Astrocyte of the cerebellum (primary cell): ENCODE results near the gene APRT.

ENCODE experiments used
- DNase-seq: peaks from one replicate; pipeline ENCODE4 v3.0.0-alpha.2; 2011; ENCODE audit warnings: low read depth
- H3K4me3 ChIP-seq: 2 replicates; pipeline ENCODE4 v1.5.1; 2011; ENCODE audit warnings: mild to moderate bottlenecking, low read depth, low read length, moderate library complexity
- CTCF ChIP-seq: IDR thresholded peaks from 2 replicates; pipeline ENCODE4 v1.5.1; 2012; ENCODE audit warnings: low read length, low read depth, moderate library complexity, mild to moderate bottlenecking; ENCODE audit errors: missing control alignments
- in situ Hi-C: cut with HindIII; loops from 2 replicates; pipeline ENCODE4 v1.10.0; 2017; ENCODE audit warnings: low sequenced_read_pairs

The APRT gene

DNA sequence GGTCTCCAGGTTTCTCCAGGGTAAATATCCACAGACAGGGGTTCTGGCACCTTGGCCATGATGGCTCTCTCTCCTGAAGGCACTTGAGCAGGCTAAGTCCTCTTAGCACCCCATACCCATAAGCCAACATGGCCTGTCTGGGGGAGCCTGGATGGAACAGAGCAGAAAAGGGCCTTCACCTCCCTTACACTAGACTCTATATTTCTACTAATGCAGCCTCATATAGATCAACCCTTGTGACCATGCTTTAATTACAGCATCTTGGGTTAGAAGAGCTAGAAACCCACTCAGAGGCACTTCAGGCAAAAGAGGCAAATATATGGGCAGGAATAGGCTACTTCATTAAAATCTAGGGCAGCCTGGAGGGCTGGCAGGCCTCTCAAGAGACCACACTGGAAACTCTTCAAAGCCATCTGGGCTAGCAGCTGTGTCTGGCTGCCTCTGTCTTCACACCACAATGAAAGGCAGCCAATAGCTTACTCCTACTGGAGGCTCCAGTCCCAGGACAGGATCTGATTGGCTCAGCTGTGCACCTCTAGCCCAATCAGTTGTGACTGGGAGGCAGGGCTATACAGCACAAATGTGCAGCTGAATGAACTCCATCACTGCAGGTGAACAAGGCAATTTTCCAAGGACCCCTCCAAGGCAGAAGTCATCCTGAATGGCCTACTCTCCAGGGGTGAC, 12.8 kb downstream of the APRT start:
- no peak for DNase-seq
- no peak for TF ChIP-seq CTCF
- H3K4me3 ChIP-seq: no peak overlapping the region
- in situ Hi-C loops: no loop called here

DNA sequence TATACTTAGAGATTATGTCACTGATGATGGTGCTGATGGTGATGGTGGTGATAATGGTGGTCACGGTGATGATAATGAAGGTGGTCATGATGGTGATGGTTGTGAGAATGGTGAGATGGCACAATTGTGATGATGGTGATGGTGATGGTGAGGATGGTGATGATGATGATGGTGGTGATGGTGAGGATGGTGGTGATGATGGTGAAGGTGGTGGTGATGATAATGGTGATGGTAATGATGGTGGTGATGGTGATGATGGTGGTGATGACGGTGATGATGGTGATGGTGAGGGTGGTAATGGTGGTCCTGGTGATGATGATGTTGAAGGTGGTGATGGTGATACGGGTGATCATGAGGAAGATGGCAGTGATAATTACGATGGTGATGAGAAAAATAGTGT, 13.7 kb downstream of the APRT start:
- no peak for TF ChIP-seq CTCF
- in situ Hi-C loops: no loop called here
- no peak overlapping the region for H3K4me3 ChIP-seq
- DNase-seq: no peak

DNA sequence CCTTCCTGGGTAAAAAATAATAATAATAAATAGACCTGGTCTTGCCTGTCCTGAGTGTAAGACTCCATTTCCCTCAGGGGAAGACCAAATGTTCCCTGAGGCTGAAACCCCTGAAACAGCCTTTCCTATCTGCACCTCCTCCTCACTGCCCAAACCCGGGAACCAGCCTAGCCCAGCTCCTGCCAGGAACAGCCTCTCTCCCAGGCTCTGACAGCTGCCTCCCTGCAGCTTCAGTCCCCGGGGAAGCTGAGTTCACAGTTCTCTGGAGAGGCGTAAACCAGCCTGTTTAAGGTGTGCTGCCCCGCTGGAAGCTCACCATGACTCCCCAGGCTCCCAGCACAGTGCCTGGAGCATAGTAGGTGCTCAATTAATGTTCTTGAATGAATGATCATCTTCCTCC, 15.4 kb downstream of the APRT start:
- in situ Hi-C loops: no loop called here
- no peak for DNase-seq
- TF ChIP-seq CTCF: no peak

DNA sequence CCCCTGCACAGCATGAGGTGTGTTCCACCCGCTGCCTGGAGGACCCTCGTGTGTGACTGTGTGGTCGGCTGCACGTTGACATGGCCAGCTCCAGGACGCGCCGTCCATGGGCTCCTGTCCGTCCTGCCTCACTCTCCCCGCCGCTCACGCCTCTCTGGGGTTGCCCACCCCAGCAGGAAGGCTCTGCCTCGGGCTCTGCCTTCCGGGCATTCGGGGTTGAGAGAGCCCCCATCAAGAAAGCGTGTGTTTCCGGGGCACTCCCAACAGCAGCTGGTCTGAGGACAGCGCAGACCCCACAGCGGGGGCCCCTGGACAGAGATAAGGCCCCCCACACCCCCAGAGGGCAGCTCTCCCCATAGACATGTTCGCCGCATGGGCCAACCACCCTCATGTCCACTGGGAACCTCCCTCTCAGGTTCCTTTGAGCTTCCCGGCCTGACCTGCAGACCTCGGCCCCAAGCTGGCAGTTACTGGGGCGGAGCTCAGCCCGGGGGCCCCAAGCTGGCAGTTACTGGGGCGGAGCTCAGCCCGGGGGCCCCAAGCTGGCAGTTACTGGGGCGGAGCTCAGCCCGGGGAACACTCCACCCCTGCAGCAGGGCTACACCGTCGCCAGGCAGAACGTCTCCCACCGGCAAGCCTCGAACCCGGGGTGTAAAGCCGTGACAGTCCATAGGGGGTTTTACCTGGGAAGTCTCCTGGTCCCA, 18.3 kb downstream of the APRT start:
- H3K4me3 ChIP-seq: no peak overlapping the region
- in situ Hi-C loops: no loop called here
- no peak for TF ChIP-seq CTCF
- no peak for DNase-seq

More for the DNA sequence above, 15.4 kb downstream of the APRT start:
- H3K4me3 ChIP-seq: no peak overlapping the region

GRCh38 chr16:88792668-88793250, 19.0 kb downstream of the APRT start:
- in situ Hi-C loops: no loop called here
- H3K4me3 ChIP-seq: no peak overlapping the region
- DNase-seq: no peak
- no peak for TF ChIP-seq CTCF

GRCh38 chr16:88792078-88792550, 19.6 kb downstream of the APRT start:
- in situ Hi-C loops: no loop called here
- no peak overlapping the region for H3K4me3 ChIP-seq

More at GRCh38 chr16:88792078-88792550, 19.6 kb downstream of the APRT start:
- no peak for TF ChIP-seq CTCF
- DNase-seq: no peak
